ENCODE data around the gene MED1.

MED1 gene

DNA sequence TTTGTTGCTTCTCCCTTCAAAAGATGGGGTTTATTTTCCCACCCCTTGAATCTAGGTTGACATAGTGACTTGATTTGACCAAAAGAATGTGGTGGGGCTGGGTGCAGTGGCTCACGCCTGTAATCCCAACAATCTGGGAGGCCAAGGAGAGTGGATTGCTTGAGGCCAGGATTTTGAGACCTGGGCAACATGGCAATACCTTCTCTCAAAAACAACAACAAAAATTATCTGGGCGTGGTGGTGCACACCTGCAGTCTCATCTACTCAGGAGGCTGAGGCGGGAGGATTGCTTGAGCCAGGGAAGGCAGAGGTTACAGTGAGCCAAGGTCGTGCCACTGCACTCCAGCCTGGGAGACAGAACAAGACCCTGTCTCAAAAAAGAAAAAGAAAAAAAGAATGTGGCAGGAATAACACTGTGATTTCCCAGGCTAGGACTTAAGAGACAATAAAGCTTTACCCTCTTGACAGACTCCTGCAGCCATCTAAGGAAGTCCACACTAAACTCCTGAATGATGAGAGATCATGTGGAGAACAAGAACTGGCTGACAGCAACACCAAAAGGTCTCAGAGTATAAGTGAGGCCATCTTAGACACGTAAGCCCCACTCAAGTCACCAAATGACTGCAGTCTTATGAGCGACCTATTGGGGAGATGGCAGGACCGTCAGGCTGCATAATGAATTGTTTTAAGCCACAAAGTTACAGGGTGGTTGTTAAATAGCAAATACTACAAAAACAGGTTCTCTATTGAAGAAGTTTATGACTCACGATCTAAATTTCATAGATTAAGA lies 86.6 kb downstream of the MED1 start:
- no peak for DNase-seq (ENCODE audit: low read depth in 3 of 3)

DNA sequence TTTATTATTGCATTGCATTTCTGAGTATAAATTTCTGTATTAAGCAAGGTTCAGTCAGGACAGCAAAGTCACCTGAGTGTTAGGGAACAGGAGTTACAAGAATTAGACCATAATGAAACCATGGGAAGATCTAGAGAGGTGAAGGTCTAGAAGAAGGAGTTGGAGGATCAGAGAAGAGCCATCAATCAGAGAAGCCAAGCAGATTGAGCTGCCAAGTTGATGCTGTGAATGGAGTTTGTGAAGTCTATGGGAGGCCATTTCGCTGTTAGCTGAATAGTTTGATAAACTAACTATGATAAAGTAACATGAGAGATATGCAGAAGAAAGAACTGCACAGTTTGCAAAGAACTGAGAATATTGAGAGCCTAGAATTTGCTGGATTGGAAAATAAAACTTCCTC lies 90.0 kb downstream of the MED1 start:
- DNase-seq (ENCODE audit: low read depth in 3 of 3), result no peak

DNA sequence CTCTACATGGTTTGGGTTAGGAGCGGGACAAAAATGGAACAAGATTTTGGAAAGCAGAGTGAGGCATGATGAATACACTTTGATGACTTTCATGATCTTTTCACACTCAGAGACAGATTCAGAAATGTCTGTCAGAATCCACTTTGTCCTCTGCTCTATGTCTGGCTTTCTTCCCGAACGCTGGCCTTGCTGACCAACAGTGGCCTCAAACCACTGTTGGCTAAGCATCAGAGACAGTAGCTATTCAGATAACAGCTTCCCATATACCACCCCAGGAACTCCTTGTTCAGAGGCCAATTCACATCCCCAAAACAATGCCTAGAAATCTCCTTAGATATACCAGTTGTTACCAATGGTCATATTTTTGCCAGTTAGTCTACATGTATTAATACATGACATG lies 90.5 kb downstream of the MED1 start:
- DNase-seq (ENCODE audit: low read depth in 3 of 3), result no peak

DNA sequence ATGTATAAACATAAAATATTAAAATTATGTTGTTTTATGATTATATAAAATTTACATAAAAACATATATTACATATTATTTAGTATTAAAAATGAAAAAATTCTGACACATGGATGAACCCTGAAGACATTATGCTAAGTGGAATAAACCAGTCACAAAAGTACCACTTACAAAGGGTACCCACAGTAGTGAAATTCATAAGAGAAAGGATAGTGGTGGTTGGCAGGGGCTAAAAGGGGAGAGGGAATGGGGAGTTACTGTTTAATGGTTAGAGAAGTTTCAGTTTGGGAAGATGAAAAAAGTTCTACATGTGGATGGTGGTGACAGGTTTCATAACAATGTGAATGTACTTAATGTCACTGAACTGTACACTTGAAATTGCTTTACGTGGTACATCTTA lies 91.1 kb downstream of the MED1 start:
- DNase-seq (ENCODE audit: low read depth in 3 of 3), result no peak

DNA sequence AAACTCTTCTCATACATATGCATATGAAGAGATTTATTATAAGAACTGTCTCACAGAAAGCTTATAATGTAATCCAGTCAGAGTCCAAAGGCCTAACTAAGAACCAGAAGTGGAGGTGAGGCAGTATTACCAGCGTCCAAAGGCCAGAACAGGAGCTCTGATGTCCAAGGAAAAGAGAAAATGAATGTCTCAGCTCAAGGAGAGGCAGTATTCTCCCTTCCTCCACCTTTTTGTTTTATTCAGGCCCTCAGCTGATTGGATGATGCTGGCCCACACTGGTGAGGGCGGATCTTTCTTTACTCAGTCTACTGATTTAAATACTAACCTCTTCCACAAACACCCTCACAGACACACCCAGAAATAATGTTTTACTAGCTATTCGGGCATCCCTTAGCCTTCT lies 93.1 kb downstream of the MED1 start:
- no peak for DNase-seq (ENCODE audit: low read depth in 3 of 3)

DNA sequence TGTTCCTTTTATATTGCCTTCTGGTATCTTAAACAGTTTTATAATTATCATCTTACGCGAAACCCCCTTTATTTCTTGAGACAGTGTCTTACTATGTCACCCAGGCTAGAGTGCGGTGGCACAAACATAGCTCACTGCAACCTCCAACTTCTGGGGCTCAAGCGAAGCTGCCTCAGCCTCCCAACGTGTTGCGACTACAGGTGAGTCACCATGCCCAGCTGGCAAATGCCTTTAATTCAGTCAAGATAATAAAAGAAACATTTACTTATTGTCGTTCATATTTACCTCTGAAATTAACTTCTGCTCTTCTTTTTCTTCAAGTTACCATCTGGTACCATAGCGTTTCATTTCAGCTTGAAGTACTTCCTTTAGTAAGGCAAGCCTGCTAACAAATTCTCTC lies 93.6 kb downstream of the MED1 start:
- no peak for DNase-seq (ENCODE audit: low read depth in 3 of 3)
